ENCODE results near the gene MLLT1. TPM values are rescaled to one million over a fixed set of nuclear protein-coding genes. Genes with fewer than 3 reads are reported as not detected.

MLLT1 gene
- total RNA-seq, 1 experiment from 2014 or later, result 54.9 TPM

DNA sequence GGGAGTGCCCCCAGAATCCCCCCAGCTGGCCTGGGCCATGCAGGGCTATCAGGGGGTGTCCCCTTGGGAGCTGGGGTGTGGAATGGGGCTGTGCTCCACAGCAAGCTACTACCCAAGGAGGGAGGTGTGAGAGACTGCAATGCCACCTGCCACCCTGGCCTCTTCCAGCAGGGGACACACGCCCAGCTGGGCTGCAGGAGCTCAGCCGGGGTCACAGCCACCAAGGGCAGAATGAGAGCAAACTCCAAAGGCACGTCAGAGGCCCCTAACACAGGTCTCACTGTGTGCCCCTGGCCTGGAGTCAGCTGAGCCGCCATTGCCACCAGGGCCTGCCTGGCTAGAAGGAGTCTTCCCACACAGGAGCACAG is 55.5 kb downstream of the MLLT1 start:
- H3K9me3 Mint-ChIP-seq, result no peaks in the 10 kb centered on the region
- H4K20me1 ChIP-seq (ENCODE audit: control insufficient read depth, insufficient read depth, insufficient read length), result no peaks in the 10 kb centered on the region
- H3K36me3 Mint-ChIP-seq (ENCODE audit: insufficient read depth in 1 of 3, low read depth in 3 of 3), result peaks cover 12 to 26% (median 24%) of the 10 kb centered on the region in 3 experiments; a peak in 6 of 7 replicates
- no peak for DNase-seq
- no peaks in the 10 kb centered on the region for H3K23me2 ChIP-seq (ENCODE audit: insufficient read length, low read depth, low read length, poor library complexity, severe bottlenecking)
- H3K23ac ChIP-seq (ENCODE audit: insufficient read length, low read depth, low read length), result no peak overlapping the region
- H2BK15ac ChIP-seq (ENCODE audit: low read depth, low read length), result no peak overlapping the region
- H3K27me3 ChIP-seq (ENCODE audit: insufficient read depth, low read length), result no peaks in the 10 kb centered on the region
- H4K5ac ChIP-seq (ENCODE audit: insufficient read length, low read depth, low read length), result no peak overlapping the region
- H3K9ac ChIP-seq (ENCODE audit: extremely low read depth, insufficient read length, low read length), result no peak overlapping the region
- H3K14ac ChIP-seq (ENCODE audit: insufficient read depth, low read length), result no peak overlapping the region
- H3K79me2 ChIP-seq (ENCODE audit: insufficient read depth, low read length), result no peaks in the 10 kb centered on the region
- no peak overlapping the region for H2AK5ac ChIP-seq (ENCODE audit: insufficient read length, low read length)
- no peak overlapping the region for H4K91ac ChIP-seq (ENCODE audit: insufficient read length, low read depth, low read length)
- no peak overlapping the region for H2BK5ac ChIP-seq (ENCODE audit: insufficient read length, low read length)
- no peaks in the 10 kb centered on the region; the same call in 1 of the 2 replicates for H3K27me3 Mint-ChIP-seq (ENCODE audit: low read depth)
- no peaks in the 10 kb centered on the region for H3K79me1 ChIP-seq (ENCODE audit: insufficient read depth, low read depth, low read length, poor library complexity, severe bottlenecking)
- no peak overlapping the region for H3K18ac ChIP-seq (ENCODE audit: insufficient read length, low read depth, low read length)
- H3K4me1 Mint-ChIP-seq, result peaks cover 5 to 9% of the 10 kb centered on the region in 2 experiments
- no peak overlapping the region for H3K4ac ChIP-seq (ENCODE audit: low read depth, low read length)
- H3K56ac ChIP-seq (ENCODE audit: insufficient read length, low read depth, low read length), result no peak overlapping the region
- no CpG with 5 or more reads among the region's 4 CpGs for WGBS (ENCODE audit: extremely low coverage, insufficient read length, low lambda C conversion rate)
- no peak overlapping the region for H2AFZ ChIP-seq (ENCODE audit: low read length)
- no peak overlapping the region for H2BK120ac ChIP-seq (ENCODE audit: low read depth, low read length, poor library complexity, severe bottlenecking)
- no peak overlapping the region for H3K4me2 ChIP-seq (ENCODE audit: insufficient read depth, insufficient read length, low read length)
- H3K27ac Mint-ChIP-seq, result no peak overlapping the region
- no peaks in the 10 kb centered on the region for H3K4me1 ChIP-seq (ENCODE audit: insufficient read depth, low read length)
- H3K27ac ChIP-seq (ENCODE audit: insufficient read length, low read depth, low read length), result no peak overlapping the region
- no peak overlapping the region for H2BK12ac ChIP-seq (ENCODE audit: insufficient read length, low read depth, low read length)
- no peak overlapping the region for H3K4me3 Mint-ChIP-seq
- no peak overlapping the region for H2BK20ac ChIP-seq (ENCODE audit: low read depth, low read length, poor library complexity, severe bottlenecking)
- H3T11ph ChIP-seq (ENCODE audit: low read length), result no peak overlapping the region
- TF ChIP-seq, protein P1, sequence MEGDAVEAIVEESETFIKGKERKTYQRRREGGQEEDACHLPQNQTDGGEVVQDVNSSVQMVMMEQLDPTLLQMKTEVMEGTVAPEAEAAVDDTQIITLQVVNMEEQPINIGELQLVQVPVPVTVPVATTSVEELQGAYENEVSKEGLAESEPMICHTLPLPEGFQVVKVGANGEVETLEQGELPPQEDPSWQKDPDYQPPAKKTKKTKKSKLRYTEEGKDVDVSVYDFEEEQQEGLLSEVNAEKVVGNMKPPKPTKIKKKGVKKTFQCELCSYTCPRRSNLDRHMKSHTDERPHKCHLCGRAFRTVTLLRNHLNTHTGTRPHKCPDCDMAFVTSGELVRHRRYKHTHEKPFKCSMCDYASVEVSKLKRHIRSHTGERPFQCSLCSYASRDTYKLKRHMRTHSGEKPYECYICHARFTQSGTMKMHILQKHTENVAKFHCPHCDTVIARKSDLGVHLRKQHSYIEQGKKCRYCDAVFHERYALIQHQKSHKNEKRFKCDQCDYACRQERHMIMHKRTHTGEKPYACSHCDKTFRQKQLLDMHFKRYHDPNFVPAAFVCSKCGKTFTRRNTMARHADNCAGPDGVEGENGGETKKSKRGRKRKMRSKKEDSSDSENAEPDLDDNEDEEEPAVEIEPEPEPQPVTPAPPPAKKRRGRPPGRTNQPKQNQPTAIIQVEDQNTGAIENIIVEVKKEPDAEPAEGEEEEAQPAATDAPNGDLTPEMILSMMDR (conservative IDR thresholded peaks at IDR 0.05), result no peak
- H4K8ac ChIP-seq (replicated peaks; ENCODE audit: insufficient read length, low read depth, low read length), result no peak overlapping the region
- H3K9me3 ChIP-seq (ENCODE audit: control insufficient read depth, low read depth, low read length), result no peaks in the 10 kb centered on the region
